Esophagus muscularis mucosa (tissue), 4 donors: Measurements from ENCODE around the gene VAMP1. TPM values are rescaled to one million over a fixed set of nuclear protein-coding genes. Genes with fewer than 3 reads are reported as not detected.
"Not testable (repeated sequence)": the region's sequence is repeated elsewhere in the genome, so short reads cannot be mapped to it uniquely, and the experiment has no call there.

Source experiments
- DNase-seq: peaks from one replicate; pipeline ENCODE4 v3.0.0-alpha.2; 2017; ENCODE audit errors: extremely low spot score
- H3K27ac ChIP-seq, 4 donors: fragments of 200-600 bp; sonication (generic); replicated peaks in 1 of 4; 1 replicate in 3 of 4; 2 replicates in 1 of 4; pipeline ENCODE4 v1.5.1; 2016 to 2019; ENCODE audit warnings: mild to moderate bottlenecking in 1 of 4
- H3K27me3 ChIP-seq, 4 donors: fragments of 200-600 bp; sonication (generic); one replicate each; pipeline versions ENCODE4 v1.5.1 to v1.6.0; 2016 to 2019
- H3K36me3 ChIP-seq, 4 donors: fragments of 200-600 bp; sonication (generic); one replicate each; pipeline ENCODE4 v1.5.1; 2016 to 2019
- H3K4me1 ChIP-seq, 4 donors: fragments of 200-600 bp; sonication (generic); one replicate each; pipeline ENCODE4 v1.5.1; 2016 to 2019
- H3K4me3 ChIP-seq, 4 donors: fragments of 200-600 bp; sonication (generic); 1 replicate in 2 of 4; 2 replicates in 2 of 4; pipeline ENCODE4 v1.5.1; 2016 to 2019; ENCODE audit warnings: mild to moderate bottlenecking in 4 of 4, moderate library complexity in 1 of 4
- H3K9me3 ChIP-seq, 4 donors: fragments of 200-600 bp; sonication (generic); 1 replicate in 3 of 4; 2 replicates in 1 of 4; pipeline ENCODE4 v1.5.1; 2016 to 2019
- EP300 ChIP-seq: sonication (generic); formaldehyde crosslinking; IDR thresholded peaks from one replicate; pipeline ENCODE4 v1.6.1; 2017; ENCODE audit warnings: antibody characterized with exemption
- POLR2A ChIP-seq: fragments of 450-650 bp; IDR thresholded peaks from one replicate; pipeline ENCODE4 v1.6.1; 2017; ENCODE audit warnings: antibody characterized with exemption, moderate library complexity, mild to moderate bottlenecking, low read depth
- POLR2AphosphoS5 ChIP-seq, 2 donors: sonication (generic); formaldehyde crosslinking; IDR thresholded peaks; one replicate each; pipeline ENCODE4 v1.6.1; 2017; ENCODE audit warnings: antibody characterized with exemption in 2 of 2
- WGBS: methylation state at CpG from one replicate; pipeline ENCODE4 v1.1.5; 2018; 5-methylcytosine and 5-hydroxymethylcytosine counted together
- intact Hi-C: fragments of 100-400 bp; cut with DNase I; formaldehyde crosslinking; loops from one replicate; pipeline ENCODE4 v1.15.1; 2023
- total RNA-seq, 4 donors: library from RNA; depleted of rRNA; stranded (reverse); fragments of >200 nt; gene quantifications; one replicate each; pipeline versions ENCODE4 v1.1.0 to v1.2.1, GENCODE V29; 2016
- TF ChIP-seq, protein P1 (sequence below), 3 experiments: fragments of 200-600 bp in 2 of 3; fragments of 450-650 bp in 1 of 3; sonication (generic) in 2 of 3; IDR thresholded peaks; one replicate each; pipeline ENCODE4 v1.5.1; 2017 to 2019; ENCODE audit warnings: antibody characterized with exemption in 3 of 3, mild to moderate bottlenecking in 2 of 3, moderate library complexity in 1 of 3

Gene VAMP1
- total RNA-seq, 4 donors from 2014 or later: 4.5 to 8.7 (median 6.7) TPM

DNA sequence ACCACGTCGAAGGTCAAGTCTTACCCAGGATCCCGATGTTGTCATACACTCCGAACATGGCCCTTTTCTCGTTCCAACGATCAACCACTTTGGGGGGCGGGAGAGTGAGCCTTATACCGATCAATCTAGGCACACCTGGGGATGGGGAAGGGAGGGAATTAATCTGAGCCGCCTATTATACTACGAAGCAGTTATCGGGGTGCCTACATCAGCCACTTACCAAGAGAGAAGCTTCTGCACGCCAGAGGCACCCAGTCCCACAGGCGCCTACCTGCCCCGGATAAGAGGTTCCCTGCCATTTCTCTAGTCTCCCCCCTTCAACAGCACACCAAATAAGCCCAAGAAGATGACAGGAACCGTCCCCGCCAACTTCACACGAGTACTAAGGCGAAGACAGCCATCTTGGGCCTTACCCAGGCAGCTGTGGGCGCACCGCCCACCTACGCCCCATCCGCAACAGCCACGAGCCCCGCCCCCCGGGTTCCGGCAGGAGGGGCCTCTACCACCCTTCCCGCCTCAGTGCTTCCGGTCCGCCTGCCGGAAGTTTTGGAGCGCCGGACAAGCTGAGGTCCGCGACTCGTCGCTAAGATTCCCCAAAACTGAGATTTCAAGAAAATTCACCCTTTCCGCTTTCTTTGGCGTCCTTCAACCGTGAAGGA lies 22.5 kb upstream of the VAMP1 start, which contains the start of gene MRPL51:
MRPL51 (minus strand) TSS at position 425 of the 659 bp plus-strand sequence; CDS start at position 299, 126 bp downstream.
- WGBS: 2% methylated on average over 14 of the region's 39 CpGs
- intact Hi-C loops: no loop called here
- TF ChIP-seq EP300 (no peak), POLR2A (peak; percentile 59), POLR2AphosphoS5 (IDR thresholded peaks at IDR 0.05) (peak; percentile 94 to 97)
- TF ChIP-seq, protein P1, sequence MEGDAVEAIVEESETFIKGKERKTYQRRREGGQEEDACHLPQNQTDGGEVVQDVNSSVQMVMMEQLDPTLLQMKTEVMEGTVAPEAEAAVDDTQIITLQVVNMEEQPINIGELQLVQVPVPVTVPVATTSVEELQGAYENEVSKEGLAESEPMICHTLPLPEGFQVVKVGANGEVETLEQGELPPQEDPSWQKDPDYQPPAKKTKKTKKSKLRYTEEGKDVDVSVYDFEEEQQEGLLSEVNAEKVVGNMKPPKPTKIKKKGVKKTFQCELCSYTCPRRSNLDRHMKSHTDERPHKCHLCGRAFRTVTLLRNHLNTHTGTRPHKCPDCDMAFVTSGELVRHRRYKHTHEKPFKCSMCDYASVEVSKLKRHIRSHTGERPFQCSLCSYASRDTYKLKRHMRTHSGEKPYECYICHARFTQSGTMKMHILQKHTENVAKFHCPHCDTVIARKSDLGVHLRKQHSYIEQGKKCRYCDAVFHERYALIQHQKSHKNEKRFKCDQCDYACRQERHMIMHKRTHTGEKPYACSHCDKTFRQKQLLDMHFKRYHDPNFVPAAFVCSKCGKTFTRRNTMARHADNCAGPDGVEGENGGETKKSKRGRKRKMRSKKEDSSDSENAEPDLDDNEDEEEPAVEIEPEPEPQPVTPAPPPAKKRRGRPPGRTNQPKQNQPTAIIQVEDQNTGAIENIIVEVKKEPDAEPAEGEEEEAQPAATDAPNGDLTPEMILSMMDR (IDR thresholded peaks at IDR 0.05): no peak
- DNase-seq: peak; percentile 99
- Histone ChIP-seq H3K27me3 (no peaks in the 10 kb centered on the region), H3K9me3 (no peaks in the 10 kb centered on the region), H3K27ac (peak within 1 kb of the TSS; percentile 92 to 96 (median 96)), H3K4me1 (peaks cover 22 to 36% (median 26%) of the 10 kb centered on the region in 4 donors), H3K36me3 (peaks cover 0 to 37% (median 31%) of the 10 kb centered on the region in 4 donors), H3K4me3 (peak within 1 kb of the TSS; percentile 61 to 85 (median 80))

DNA sequence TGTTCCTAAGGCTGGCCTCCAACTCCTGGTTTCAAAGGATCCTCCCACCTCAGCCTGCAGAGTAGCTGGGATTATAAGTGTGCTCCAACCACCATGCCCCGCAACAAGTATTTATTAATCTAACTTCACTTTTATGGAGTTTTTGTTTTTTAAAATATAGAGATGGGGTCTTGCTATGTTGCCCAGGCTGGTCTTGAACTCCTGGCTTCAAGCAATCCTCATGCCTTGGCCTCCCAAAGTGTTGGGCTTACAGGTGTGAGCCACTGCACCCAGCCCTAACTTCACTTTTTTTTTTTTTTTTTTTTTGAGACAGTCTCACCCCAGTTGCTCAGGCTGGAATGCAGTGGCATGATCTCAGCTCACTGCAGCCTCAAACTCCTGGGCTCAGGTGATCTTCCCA lies 20.2 kb upstream of the VAMP1 start:
- H3K27me3 ChIP-seq, intact Hi-C loops, DNase-seq, H3K27ac ChIP-seq, H3K4me3 ChIP-seq, H3K9me3 ChIP-seq: not testable (repeated sequence)
- Histone ChIP-seq H3K4me1 (peaks cover 22 to 25% (median 25%) of the 10 kb centered on the region in 4 donors), H3K36me3 (peaks cover 0 to 15% (median 14%) of the 10 kb centered on the region in 4 donors)
- WGBS: 97% methylated on average over 1 of the region's 1 CpG

DNA sequence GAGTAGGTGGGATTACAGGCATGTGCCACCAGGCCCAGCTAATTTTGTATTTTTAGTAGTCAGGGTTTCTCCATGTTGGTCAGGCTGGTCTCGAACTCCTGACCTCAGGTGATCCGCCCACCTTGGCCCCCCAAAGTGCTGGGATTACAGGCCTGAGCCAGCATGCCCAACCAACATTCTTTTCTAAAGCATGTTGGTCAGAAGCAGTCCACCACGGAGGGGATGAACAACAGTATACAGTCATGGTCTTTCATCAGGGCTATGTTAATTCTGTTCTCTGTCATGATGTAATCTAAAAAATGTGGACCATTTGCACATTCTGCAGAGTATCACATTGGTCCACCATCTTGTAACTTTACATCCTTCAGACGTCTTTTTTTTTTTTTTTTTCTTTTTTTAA lies 19.0 kb upstream of the VAMP1 start:
- no peaks in the 10 kb centered on the region for H3K27me3 ChIP-seq
- H3K36me3 ChIP-seq: peaks cover 0 to 12% (median 11%) of the 10 kb centered on the region in 4 donors
- 66% methylated on average over 4 of the region's 4 CpGs for WGBS
- H3K9me3 ChIP-seq: no peaks in the 10 kb centered on the region
- no peak overlapping the region for H3K27ac ChIP-seq
- DNase-seq: no peak
- peaks cover 10 to 13% (median 13%) of the 10 kb centered on the region in 4 donors for H3K4me1 ChIP-seq
- intact Hi-C loops: no loop called here
- H3K4me3 ChIP-seq: no peak overlapping the region
- TF ChIP-seq POLR2A (no peak), POLR2AphosphoS5 (IDR thresholded peaks at IDR 0.05) (no peak), EP300 (no peak)
- TF ChIP-seq, protein P1 (IDR thresholded peaks at IDR 0.05): no peak

DNA sequence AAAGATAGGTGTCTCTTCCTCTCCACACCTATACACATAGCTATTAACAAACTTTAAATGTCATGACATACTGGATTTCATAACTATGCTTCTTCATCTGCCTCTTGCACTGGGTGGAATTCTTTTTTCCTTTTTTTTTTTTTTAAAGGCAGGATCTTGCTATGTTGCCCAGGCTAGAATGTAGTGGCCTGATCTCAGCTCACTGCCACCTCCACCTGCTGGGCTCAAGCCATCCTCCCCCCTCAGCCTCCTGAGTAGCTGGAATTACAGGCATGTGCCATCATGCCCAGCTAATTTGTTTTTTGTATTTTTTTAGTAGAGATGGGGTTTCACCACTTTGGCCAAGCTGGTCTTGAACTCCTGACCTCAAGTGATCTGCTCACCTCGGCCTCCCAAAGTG lies 17.8 kb upstream of the VAMP1 start:
- H3K4me1 ChIP-seq: peaks cover 6 to 10% (median 10%) of the 10 kb centered on the region in 4 donors
- no peak for TF ChIP-seq EP300
- TF ChIP-seq POLR2AphosphoS5 (IDR thresholded peaks at IDR 0.05): no peak
- no peak for TF ChIP-seq POLR2A
- TF ChIP-seq, protein P1 (IDR thresholded peaks at IDR 0.05): no peak
- intact Hi-C loops: no loop called here
- H3K4me3 ChIP-seq: no peak overlapping the region
- H3K27me3 ChIP-seq: no peaks in the 10 kb centered on the region
- no peak overlapping the region for H3K27ac ChIP-seq
- 92% methylated on average over 1 of the region's 1 CpG for WGBS
- H3K9me3 ChIP-seq: no peaks in the 10 kb centered on the region
- no peak for DNase-seq
- H3K36me3 ChIP-seq: peaks cover 0 to 12% (median 11%) of the 10 kb centered on the region in 4 donors

DNA sequence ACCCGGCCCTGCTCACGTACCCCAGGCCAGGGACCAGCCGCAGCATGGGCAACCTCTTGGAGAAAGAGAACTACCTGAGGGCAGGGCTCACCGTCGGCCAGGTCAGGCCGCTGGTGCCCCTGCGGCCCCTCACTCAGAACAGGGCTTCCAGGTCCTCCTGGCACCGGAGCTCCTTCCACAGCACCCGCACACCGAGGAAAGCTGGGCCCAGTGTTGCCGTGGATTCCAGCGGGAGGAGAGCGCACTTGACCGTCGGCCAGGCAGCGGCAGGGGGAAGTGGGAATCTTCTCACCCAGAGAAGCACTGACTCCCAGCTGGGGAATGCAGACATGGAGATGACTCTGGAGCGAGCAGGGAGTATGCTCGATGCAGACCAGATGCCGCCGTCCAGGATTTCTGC lies 7.9 kb upstream of the VAMP1 start:
- no peak for DNase-seq
- WGBS: 91% methylated on average over 9 of the region's 20 CpGs
- H3K27ac ChIP-seq: no peak overlapping the region

DNA sequence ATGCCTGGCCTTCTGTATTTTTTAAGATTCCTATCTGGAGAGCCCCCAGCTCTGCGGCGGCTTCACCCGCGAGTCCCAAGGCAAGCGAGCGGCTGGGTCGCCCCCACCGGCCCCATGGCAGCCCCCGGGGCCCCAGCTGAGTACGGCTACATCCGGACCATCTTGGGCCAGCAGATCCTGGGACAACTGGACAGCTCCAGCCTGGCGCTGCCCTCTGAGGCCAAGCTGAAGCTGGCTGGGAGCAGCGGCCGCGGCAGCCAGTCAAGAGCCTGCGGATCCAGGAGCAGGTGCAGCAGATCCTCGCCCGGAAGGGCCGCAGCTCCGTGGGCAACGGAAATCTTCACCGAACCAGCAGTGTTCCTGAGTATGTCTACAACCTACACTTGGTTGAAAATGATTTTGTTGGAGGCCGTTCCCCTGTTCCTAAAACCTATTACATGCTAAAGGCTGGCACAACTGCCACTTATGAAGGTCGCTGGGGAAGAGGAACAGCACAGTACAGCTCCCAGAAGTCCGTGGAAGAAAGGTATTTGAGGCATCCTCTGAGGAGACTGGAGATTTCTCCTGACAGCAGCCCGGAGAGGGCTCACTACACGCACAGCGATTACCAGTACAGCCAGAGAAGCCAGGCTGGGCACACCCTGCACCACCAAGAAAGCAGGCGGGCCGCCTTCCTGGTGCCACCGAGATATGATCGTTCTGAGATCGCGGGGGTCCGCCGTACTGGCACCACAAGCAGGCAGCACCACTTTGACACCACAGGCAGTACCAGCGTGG lies 7.3 kb upstream of the VAMP1 start:
- H3K27me3 ChIP-seq, DNase-seq, H3K36me3 ChIP-seq, H3K9me3 ChIP-seq, H3K4me1 ChIP-seq, H3K27ac ChIP-seq, H3K4me3 ChIP-seq, intact Hi-C loops: not testable (repeated sequence)
- WGBS: 95% methylated on average over 37 of the region's 37 CpGs

More for the DNA sequence above, 7.9 kb upstream of the VAMP1 start:
- H3K4me1 ChIP-seq: no peaks in the 10 kb centered on the region
- intact Hi-C loops: no loop called here
- H3K4me3 ChIP-seq: no peak overlapping the region
- H3K27me3 ChIP-seq: no peaks in the 10 kb centered on the region
- no peaks in the 10 kb centered on the region for H3K36me3 ChIP-seq
- TF ChIP-seq POLR2AphosphoS5 (IDR thresholded peaks at IDR 0.05): no peak
- TF ChIP-seq, protein P1 (IDR thresholded peaks at IDR 0.05): no peak
- TF ChIP-seq POLR2A: no peak
- TF ChIP-seq EP300: no peak
- H3K9me3 ChIP-seq: no peaks in the 10 kb centered on the region
